MM.1S (cell line): Measurements from ENCODE around the gene PMEPA1.

Experiments
- DNase-seq: peaks from one replicate; pipeline ENCODE4 v3.0.0-alpha.2; 2015
- H2AFZ ChIP-seq: fragments of 300-600 bp; sonication (generic); 2 replicates; pipeline ENCODE4 v1.6.0; 2016; ENCODE audit warnings: antibody characterized with exemption, low read length
- H3F3A ChIP-seq: fragments of 300-600 bp; sonication (generic); 2 replicates; pipeline ENCODE4 v1.6.1; 2016; ENCODE audit warnings: mild to moderate bottlenecking, antibody characterized with exemption, low read length, moderate library complexity, mixed read lengths; ENCODE audit not compliant: insufficient read depth
- H3K27ac ChIP-seq: fragments of 300-600 bp; sonication (generic); 2 replicates; pipeline ENCODE4 v1.5.1; 2016; ENCODE audit warnings: mild to moderate bottlenecking, low read length
- H3K27me3 ChIP-seq: fragments of 300-600 bp; sonication (generic); replicated peaks from 2 replicates; pipeline ENCODE4 v1.6.0; 2016; ENCODE audit warnings: low read length; ENCODE audit not compliant: insufficient read depth
- H3K36me3 ChIP-seq: fragments of 300-600 bp; sonication (generic); replicated peaks from 2 replicates; pipeline ENCODE4 v1.6.1; 2016; ENCODE audit warnings: mild to moderate bottlenecking, low read length, mixed read lengths; ENCODE audit not compliant: insufficient read depth
- H3K4me1 ChIP-seq: fragments of 300-600 bp; sonication (generic); 2 replicates; pipeline ENCODE4 v1.6.1; 2016; ENCODE audit warnings: low read length, mixed read lengths
- H3K4me2 ChIP-seq: fragments of 300-600 bp; sonication (generic); 2 replicates; pipeline ENCODE4 v1.6.0; 2016; ENCODE audit warnings: low read depth, low read length
- H3K4me3 ChIP-seq: fragments of 300-600 bp; sonication (generic); 2 replicates; pipeline ENCODE4 v1.5.1; 2016; ENCODE audit warnings: low read length, mixed read lengths
- H3K79me2 ChIP-seq: fragments of 300-600 bp; sonication (generic); 2 replicates; pipeline ENCODE4 v1.6.1; 2016; ENCODE audit warnings: mixed run types, low read length, mixed read lengths
- H3K9ac ChIP-seq: fragments of 300-600 bp; sonication (generic); 2 replicates; pipeline ENCODE4 v1.6.1; 2016; ENCODE audit warnings: low read length, mixed read lengths
- H3K9me2 ChIP-seq: fragments of 300-600 bp; sonication (generic); replicated peaks from 2 replicates; pipeline ENCODE4 v1.6.1; 2016; ENCODE audit warnings: mild to moderate bottlenecking, low read length, mixed read lengths; ENCODE audit not compliant: insufficient read depth
- H3K9me3 ChIP-seq: fragments of 300-600 bp; sonication (generic); replicated peaks from 2 replicates; pipeline ENCODE4 v1.6.1; 2016; ENCODE audit warnings: mild to moderate bottlenecking, low read length, mixed read lengths; ENCODE audit not compliant: insufficient read depth
- H4K20me1 ChIP-seq: fragments of 300-600 bp; sonication (generic); 2 replicates; pipeline ENCODE4 v1.6.1; 2016; ENCODE audit warnings: mild to moderate bottlenecking, low read length, moderate library complexity, mixed read lengths; ENCODE audit not compliant: insufficient read depth
- EZH2 ChIP-seq: fragments of 300-600 bp; sonication (generic); optimal IDR thresholded peaks from 2 replicates; pipeline ENCODE3; 2017; ENCODE audit warnings: low read depth, mild to moderate bottlenecking, antibody characterized with exemption, low read length, mixed read lengths
- EZH2phosphoT487 ChIP-seq: fragments of 300-600 bp; sonication (generic); IDR thresholded peaks from 2 replicates; pipeline ENCODE4 v1.6.1; 2018; ENCODE audit warnings: antibody characterized with exemption, low read length
- TF ChIP-seq, protein P1 (sequence below): fragments of 300-600 bp; sonication (generic); IDR thresholded peaks from 2 replicates; pipeline ENCODE4 v1.5.1; 2016; ENCODE audit warnings: antibody characterized with exemption, low read length, mixed read lengths

PMEPA1 gene

DNA sequence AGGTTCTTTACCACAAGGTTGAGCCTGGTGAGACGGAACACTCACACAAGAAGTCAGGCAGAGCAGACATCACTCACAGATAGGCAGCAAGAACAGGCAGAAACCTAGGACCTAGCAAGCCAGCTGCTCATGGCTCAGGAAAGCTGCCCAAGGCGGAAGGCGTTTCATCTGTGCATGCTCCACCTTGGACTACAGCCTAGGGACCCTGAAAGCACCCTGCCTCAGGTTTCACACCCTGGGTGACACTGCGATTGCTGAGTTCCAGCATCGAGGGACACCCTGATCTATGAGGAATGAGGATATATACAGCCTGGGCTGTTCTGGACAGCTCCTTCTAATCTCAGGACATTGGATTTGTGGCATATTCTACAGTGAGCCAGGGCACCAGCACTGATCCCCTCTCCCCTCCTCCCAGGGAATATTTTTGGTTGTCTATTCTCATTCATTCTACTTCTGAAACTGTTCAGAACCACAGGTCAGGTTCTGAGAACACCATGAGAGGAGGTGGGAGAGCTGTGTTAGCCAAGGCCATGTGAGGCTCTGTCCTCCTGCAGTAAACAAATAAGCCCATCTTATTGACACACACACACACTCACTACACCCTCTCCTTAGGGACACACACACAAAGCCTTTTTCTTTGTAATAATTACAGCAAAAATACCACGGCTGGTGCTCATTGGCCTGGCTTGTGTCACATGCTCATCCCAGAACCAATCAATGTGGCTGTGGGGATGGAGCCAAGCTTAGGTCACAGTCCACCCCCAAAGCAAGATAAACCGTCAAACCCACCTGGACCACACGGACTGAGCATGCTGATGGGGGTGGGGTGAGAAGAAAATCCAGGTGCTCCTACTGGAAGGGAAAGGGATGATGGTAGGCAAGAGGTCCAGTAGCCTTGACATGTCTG is 26.3 kb upstream of the PMEPA1 start:
- Histone ChIP-seq H3K27me3 (no peaks in the 10 kb centered on the region), H3K4me3 (no peak overlapping the region), H3K4me1 (peaks cover 24% of the 10 kb centered on the region)

DNA sequence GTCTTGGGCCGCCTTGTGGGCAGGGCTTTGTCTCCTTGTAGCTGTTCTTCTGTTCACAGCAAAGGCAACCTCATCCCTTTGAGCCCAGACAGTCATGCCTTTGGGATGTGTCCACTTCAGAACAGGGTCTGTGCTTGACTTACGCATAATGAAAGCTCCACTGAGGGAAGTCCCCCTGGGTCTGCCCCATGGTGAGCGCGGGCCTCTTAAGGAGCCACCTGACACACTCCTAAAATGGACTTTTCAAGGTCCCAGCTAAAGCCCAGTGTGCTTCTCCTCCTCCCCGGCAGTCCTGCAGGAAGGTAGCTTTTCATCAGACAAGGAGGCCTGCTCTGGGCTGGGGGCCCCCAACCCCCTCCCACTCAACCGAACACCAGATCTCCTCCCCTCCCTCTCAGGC is 24.9 kb upstream of the PMEPA1 start:
- no peak for DNase-seq
- Histone ChIP-seq H3K27me3 (no peaks in the 10 kb centered on the region; the same call in 1 of the 2 replicates), H4K20me1 (no peaks in the 10 kb centered on the region), H3K9me2 (no peaks in the 10 kb centered on the region), H3K4me1 (peaks cover 24% of the 10 kb centered on the region), H3K9ac (no peak overlapping the region), H3K4me3 (no peak overlapping the region), H3K4me2 (no peak overlapping the region), H3F3A (0 out of 2 replicates have a peak, but pooled peaks cover 6% of the 10 kb centered on the region), H3K9me3 (no peaks in the 10 kb centered on the region), H2AFZ (no peak overlapping the region), H3K27ac (no peak overlapping the region), H3K36me3 (no peaks in the 10 kb centered on the region), H3K79me2 (no peaks in the 10 kb centered on the region)
- TF ChIP-seq EZH2phosphoT487 = no peak

More for the DNA sequence above, 26.3 kb upstream of the PMEPA1 start:
- TF ChIP-seq EZH2 (no peak), EZH2phosphoT487 (no peak)
- TF ChIP-seq, protein P1, sequence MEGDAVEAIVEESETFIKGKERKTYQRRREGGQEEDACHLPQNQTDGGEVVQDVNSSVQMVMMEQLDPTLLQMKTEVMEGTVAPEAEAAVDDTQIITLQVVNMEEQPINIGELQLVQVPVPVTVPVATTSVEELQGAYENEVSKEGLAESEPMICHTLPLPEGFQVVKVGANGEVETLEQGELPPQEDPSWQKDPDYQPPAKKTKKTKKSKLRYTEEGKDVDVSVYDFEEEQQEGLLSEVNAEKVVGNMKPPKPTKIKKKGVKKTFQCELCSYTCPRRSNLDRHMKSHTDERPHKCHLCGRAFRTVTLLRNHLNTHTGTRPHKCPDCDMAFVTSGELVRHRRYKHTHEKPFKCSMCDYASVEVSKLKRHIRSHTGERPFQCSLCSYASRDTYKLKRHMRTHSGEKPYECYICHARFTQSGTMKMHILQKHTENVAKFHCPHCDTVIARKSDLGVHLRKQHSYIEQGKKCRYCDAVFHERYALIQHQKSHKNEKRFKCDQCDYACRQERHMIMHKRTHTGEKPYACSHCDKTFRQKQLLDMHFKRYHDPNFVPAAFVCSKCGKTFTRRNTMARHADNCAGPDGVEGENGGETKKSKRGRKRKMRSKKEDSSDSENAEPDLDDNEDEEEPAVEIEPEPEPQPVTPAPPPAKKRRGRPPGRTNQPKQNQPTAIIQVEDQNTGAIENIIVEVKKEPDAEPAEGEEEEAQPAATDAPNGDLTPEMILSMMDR = no peak
- Histone ChIP-seq H3K9me3 (no peaks in the 10 kb centered on the region), H3K9me2 (no peaks in the 10 kb centered on the region), H2AFZ (0 out of 2 replicates have a peak overlapping the region, but pooled peaks have one; percentile 16), H4K20me1 (no peaks in the 10 kb centered on the region), H3K9ac (no peak overlapping the region), H3K27ac (peak overlapping the region; percentile 33; the same call in 1 of the 2 replicates), H3K36me3 (no peaks in the 10 kb centered on the region), H3K79me2 (no peaks in the 10 kb centered on the region), H3F3A (0 out of 2 replicates have a peak, but pooled peaks cover 6% of the 10 kb centered on the region), H3K4me2 (peak overlapping the region; percentile 54)
- DNase-seq = peak; percentile 22

DNA sequence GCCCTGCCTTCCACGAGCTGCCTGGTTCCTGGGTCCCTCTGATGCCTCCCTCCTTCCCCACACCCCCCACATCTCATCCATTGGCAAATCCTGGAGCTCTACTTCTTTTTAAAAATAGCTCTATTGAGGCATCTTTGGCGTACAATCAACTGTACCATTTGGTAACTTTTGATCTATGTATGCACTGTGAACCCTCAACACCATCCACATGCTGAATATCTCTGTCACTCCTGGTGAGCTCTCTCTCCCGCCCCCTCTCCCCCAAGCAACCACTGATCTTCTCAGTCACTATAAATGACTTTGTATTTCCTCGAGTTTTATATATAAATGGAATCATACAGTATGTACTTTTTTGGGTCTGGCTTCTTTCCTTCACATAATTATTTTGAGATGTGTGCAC is 22.4 kb upstream of the PMEPA1 start:
- Histone ChIP-seq H2AFZ (no peak overlapping the region), H3K79me2 (no peaks in the 10 kb centered on the region), H3F3A (0 out of 2 replicates have a peak, but pooled peaks cover 6% of the 10 kb centered on the region), H3K4me2 (no peak overlapping the region), H3K9me2 (no peaks in the 10 kb centered on the region), H3K4me1 (peaks cover 18% of the 10 kb centered on the region), H3K27ac (no peak overlapping the region), H3K36me3 (no peaks in the 10 kb centered on the region), H3K4me3 (no peak overlapping the region), H3K9ac (no peak overlapping the region), H3K9me3 (no peaks in the 10 kb centered on the region), H3K27me3 (peaks cover 14% of the 10 kb centered on the region), H4K20me1 (no peaks in the 10 kb centered on the region)
- no peak for DNase-seq
- TF ChIP-seq EZH2 (no peak), EZH2phosphoT487 (no peak)
- TF ChIP-seq, protein P1 = no peak

DNA sequence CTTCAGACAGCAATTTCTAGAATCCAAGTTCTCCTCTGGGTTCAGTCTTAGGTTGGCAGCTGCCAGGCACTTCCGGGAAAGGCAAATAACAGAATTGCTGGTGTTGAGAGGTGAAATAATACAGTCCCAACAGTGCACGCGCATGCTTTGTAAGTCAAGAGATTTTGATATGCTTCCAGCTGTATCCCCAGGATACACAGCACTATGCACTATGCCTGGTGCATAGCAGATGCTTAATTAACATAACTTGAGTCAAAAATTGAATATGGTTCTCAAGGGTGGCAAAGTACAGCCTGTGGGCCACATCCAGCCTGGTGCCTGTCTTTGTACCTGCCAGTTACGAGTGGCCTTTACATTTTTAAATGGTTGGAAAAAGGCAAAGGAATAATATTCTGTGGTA is 18.9 kb upstream of the PMEPA1 start:
- Histone ChIP-seq H3K79me2 (no peaks in the 10 kb centered on the region), H4K20me1 (no peaks in the 10 kb centered on the region), H3K27ac (no peak overlapping the region), H3K36me3 (no peaks in the 10 kb centered on the region), H2AFZ (no peak overlapping the region), H3K4me3 (no peak overlapping the region), H3K9me2 (no peaks in the 10 kb centered on the region), H3K4me1 (no peaks in the 10 kb centered on the region), H3F3A (no peaks in the 10 kb centered on the region), H3K9ac (no peak overlapping the region), H3K4me2 (no peak overlapping the region), H3K27me3 (peaks cover 47% of the 10 kb centered on the region), H3K9me3 (no peaks in the 10 kb centered on the region)
- no peak for DNase-seq
- TF ChIP-seq EZH2phosphoT487 (no peak), EZH2 (no peak)
- TF ChIP-seq, protein P1 = no peak
